Panc1 (cell line): ENCODE measurements around the gene SYNC.

Experiments
- CTCF ChIP-seq: fragments of 450-650 bp; IDR thresholded peaks from 2 replicates; pipeline ENCODE4 v1.5.1; 2017; ENCODE audit warnings: mild to moderate bottlenecking
- SIN3A ChIP-seq: IDR thresholded peaks from 2 replicates; pipeline ENCODE4 v1.6.1; 2012; ENCODE audit warnings: low read depth, mild to moderate bottlenecking, low read length, moderate library complexity, borderline replicate concordance; ENCODE audit not compliant: insufficient read depth

- TF ChIP-seq CTCF (no peak), SIN3A (no peak)
These were observed 65.5 kb downstream of the SYNC start for GRCh38 chr1:32636914-32637645.
